Ovary (tissue), 3 donors: ENCODE data around the gene RGS10.

Source experiments
- CTCF ChIP-seq, 3 donors: fragments of 450-650 bp in 2 of 3; fragments of 200-600 bp in 1 of 3; IDR thresholded peaks; one replicate each; pipeline versions ENCODE4 v1.5.1 to v1.8.0; 2016 to 2022; ENCODE audit warnings: antibody characterized with exemption in 3 of 3, mild to moderate bottlenecking in 1 of 3
- EP300 ChIP-seq: sonication (generic); formaldehyde crosslinking; IDR thresholded peaks from one replicate; pipeline ENCODE4 v1.6.1; 2017; ENCODE audit warnings: antibody characterized with exemption
- POLR2A ChIP-seq: fragments of 450-650 bp; IDR thresholded peaks from one replicate; pipeline ENCODE4 v1.6.1; 2017; ENCODE audit warnings: antibody characterized with exemption, mild to moderate bottlenecking, moderate library complexity
- donor health status: DM: no; HTN: no; CAD: no.

GRCh38 chr10:119483839-119484238, 58.7 kb downstream of the RGS10 start:
- no peak for TF ChIP-seq CTCF (IDR thresholded peaks at IDR 0.05)
- TF ChIP-seq POLR2A = no peak
- TF ChIP-seq EP300 = no peak
